H1 (cell line): ENCODE measurements around the gene NPR2. TPM values are rescaled to one million over a fixed set of nuclear protein-coding genes. Genes with fewer than 3 reads are reported as not detected.
A peak's percentile ranks its signal among the peaks of the same experiment; 100 is the strongest.

Source experiments
- CTCF ChIA-PET: fragments of 300-600 bp; sonication (Branson Sonifier 250); formaldehyde crosslinking; loops from one replicate; lab custom pipeline; 2021; ENCODE audit not compliant: partially characterized antibody; lab: Charles Lee
- POLR2A ChIA-PET: fragments of 300-600 bp; sonication (Branson Sonifier 250); formaldehyde crosslinking; loops from one replicate; lab custom pipeline; 2021; ENCODE audit warnings: inconsistent platforms; ENCODE audit not compliant: partially characterized antibody; lab: Charles Lee
- DNase-seq, 2 experiments: peaks; one replicate each; pipeline versions ENCODE4 v3.0.0 to v3.0.0-alpha.2; 2010 to 2022; ENCODE audit warnings: low spot score in 2 of 2, low read depth in 1 of 2, mixed read lengths in 1 of 2
- FAIRE-seq: peaks from 2 replicates; lab custom pipeline; 2011; peaks lifted over from hg19 to GRCh38; lab: Jason Lieb, UNC
- H2AFZ ChIP-seq: 2 replicates; pipeline ENCODE4 v1.8.1; 2012; ENCODE audit warnings: low read length, inconsistent platforms
- H2AK5ac ChIP-seq: 2 replicates; pipeline ENCODE4 v1.6.1; 2013; ENCODE audit warnings: low read depth, low read length
- H2BK120ac ChIP-seq: replicated peaks from 2 replicates; pipeline ENCODE3; 2013; ENCODE audit warnings: low read depth, low read length, inconsistent platforms
- H2BK12ac ChIP-seq: 2 replicates; pipeline ENCODE4 v1.6.1; 2013; ENCODE audit warnings: low read depth, low read length
- H2BK15ac ChIP-seq: 2 replicates; pipeline ENCODE4 v1.6.1; 2013; ENCODE audit warnings: low read length
- H2BK20ac ChIP-seq: 2 replicates; pipeline ENCODE4 v1.6.1; 2013; ENCODE audit warnings: low read length
- H2BK5ac ChIP-seq: 2 replicates; pipeline ENCODE4 v1.6.1; 2013; ENCODE audit warnings: low read depth, low read length
- H3K14ac ChIP-seq: 2 replicates; pipeline ENCODE4 v1.6.1; 2013; ENCODE audit warnings: inconsistent platforms; ENCODE audit not compliant: insufficient read length
- H3K18ac ChIP-seq: 2 replicates; pipeline ENCODE4 v1.6.1; 2013; ENCODE audit warnings: low read length; ENCODE audit errors: extremely low read depth
- H3K23ac ChIP-seq: 2 replicates; pipeline ENCODE4 v1.6.1; 2013; ENCODE audit warnings: inconsistent platforms; ENCODE audit not compliant: insufficient read length
- H3K23me2 ChIP-seq: 2 replicates; pipeline ENCODE4 v1.6.1; 2013; ENCODE audit warnings: low read depth, low read length
- H3K27ac ChIP-seq: 2 replicates; pipeline ENCODE4 v1.6.1; 2011; ENCODE audit warnings: low read depth, low read length, inconsistent platforms
- H3K27me3 ChIP-seq, 4 experiments: replicated peaks in 1 of 4; 1 replicate in 1 of 4; 2 replicates in 3 of 4; pipeline versions ENCODE4 v1.6.1 to v1.8.1; 2011 to 2013; ENCODE audit warnings: low read length in 3 of 4, mild to moderate bottlenecking in 3 of 4, inconsistent platforms in 2 of 4, mixed read lengths in 2 of 4, moderate library complexity in 1 of 4; ENCODE audit not compliant: control insufficient read depth in 3 of 4, insufficient read depth in 3 of 4; ENCODE audit errors: extremely low read depth in 1 of 4
- H3K36me3 ChIP-seq, 4 experiments: 2 replicates each; pipeline versions ENCODE4 v1.6.1 to v1.8.1; 2011 to 2013; ENCODE audit warnings: mild to moderate bottlenecking in 4 of 4, low read length in 3 of 4, moderate library complexity in 2 of 4, control low read depth in 1 of 4, inconsistent platforms in 1 of 4; ENCODE audit not compliant: insufficient read depth in 4 of 4, control insufficient read depth in 2 of 4
- H3K4ac ChIP-seq: replicated peaks from 2 replicates; pipeline ENCODE3; 2013; ENCODE audit warnings: low read length, low read depth, mixed read lengths, inconsistent platforms; ENCODE audit not compliant: insufficient read length
- H3K4me1 ChIP-seq, 4 experiments: replicated peaks in 1 of 4; 1 replicate in 1 of 4; 2 replicates in 3 of 4; pipeline versions ENCODE4 v1.6.1 to v1.8.1; 2011 to 2013; ENCODE audit warnings: low read length in 3 of 4, inconsistent platforms in 2 of 4, mixed read lengths in 1 of 4; ENCODE audit not compliant: insufficient read depth in 4 of 4, control insufficient read depth in 3 of 4
- H3K4me2 ChIP-seq, 2 experiments: 2 replicates each; pipeline versions ENCODE4 v1.6.1 to v1.8.1; 2011 to 2013; ENCODE audit warnings: low read depth in 2 of 2, low read length in 2 of 2, control low read depth in 1 of 2, inconsistent platforms in 1 of 2, mild to moderate bottlenecking in 1 of 2; ENCODE audit not compliant: insufficient read depth in 1 of 2
- H3K4me3 ChIP-seq, 4 experiments: fragments of 200-600, 300-600 bp in 1 of 4; sonication (generic), shearing (Covaris generic), sonication (Bioruptor Twin) in 1 of 4; 2 replicates each; pipeline versions ENCODE4 v1.5.1 to v1.8.1; 2011 to 2016; ENCODE audit warnings: low read length in 4 of 4, low read depth in 3 of 4, control low read depth in 2 of 4, inconsistent platforms in 2 of 4, mild to moderate bottlenecking in 2 of 4, mixed read lengths in 1 of 4, moderate library complexity in 1 of 4; ENCODE audit not compliant: insufficient read depth in 2 of 4; ENCODE audit errors: extremely low read depth in 1 of 4
- H3K56ac ChIP-seq: replicated peaks from 2 replicates; pipeline ENCODE3; 2013; ENCODE audit warnings: low read depth, mild to moderate bottlenecking, mixed read lengths, low read length, inconsistent platforms; ENCODE audit not compliant: insufficient read length
- H3K79me1 ChIP-seq: 2 replicates; pipeline ENCODE4 v1.6.1; 2013; ENCODE audit warnings: low read depth, low read length, control low read depth
- H3K79me2 ChIP-seq, 2 experiments: 2 replicates each; pipeline versions ENCODE4 v1.6.1 to v1.8.1; 2012 to 2013; ENCODE audit warnings: low read length in 2 of 2, mild to moderate bottlenecking in 2 of 2, inconsistent platforms in 1 of 2; ENCODE audit not compliant: insufficient read depth in 2 of 2, control insufficient read depth in 1 of 2
- H3K9ac ChIP-seq, 4 experiments: replicated peaks in 1 of 4; 1 replicate in 1 of 4; 2 replicates in 3 of 4; pipeline versions ENCODE4 v1.6.1 to v1.8.1; 2011 to 2013; ENCODE audit warnings: low read depth in 3 of 4, low read length in 3 of 4, control low read depth in 2 of 4, mild to moderate bottlenecking in 2 of 4, moderate library complexity in 2 of 4, inconsistent platforms in 1 of 4; ENCODE audit errors: extremely low read depth in 1 of 4
- H3K9me3 ChIP-seq, 2 experiments: 2 replicates each; pipeline versions ENCODE4 v1.6.1 to v1.8.1; 2012 to 2013; ENCODE audit warnings: mild to moderate bottlenecking in 2 of 2, moderate library complexity in 2 of 2, control low read depth in 1 of 2, inconsistent platforms in 1 of 2, low read depth in 1 of 2, low read length in 1 of 2, mixed read lengths in 1 of 2; ENCODE audit not compliant: insufficient read depth in 2 of 2
- H4K20me1 ChIP-seq, 2 experiments: replicated peaks in 1 of 2; 2 replicates each; pipeline versions ENCODE3 to v1.8.1; 2011 to 2013; ENCODE audit warnings: inconsistent platforms in 2 of 2, low read length in 2 of 2, mild to moderate bottlenecking in 1 of 2; ENCODE audit not compliant: insufficient read depth in 2 of 2, control insufficient read depth in 1 of 2
- H4K5ac ChIP-seq: 2 replicates; pipeline ENCODE4 v1.6.1; 2013; ENCODE audit warnings: low read length, low read depth, mixed read lengths, inconsistent platforms; ENCODE audit not compliant: insufficient read length
- H4K8ac ChIP-seq: 2 replicates; pipeline ENCODE4 v1.8.0; 2013; ENCODE audit warnings: mild to moderate bottlenecking, moderate library complexity, low read length, inconsistent platforms; ENCODE audit not compliant: insufficient read depth; ENCODE audit errors: extremely low read depth
- H4K91ac ChIP-seq: replicated peaks from 2 replicates; pipeline ENCODE3; 2013; ENCODE audit warnings: low read length, mixed read lengths, inconsistent platforms; ENCODE audit not compliant: insufficient read length
- CTCF ChIP-seq, 3 experiments: IDR thresholded peaks; 1 replicate in 2 of 3; 2 replicates in 1 of 3; pipeline versions ENCODE4 v1.5.1 to v1.6.1; 2011; ENCODE audit warnings: low read length in 3 of 3, mild to moderate bottlenecking in 3 of 3, inconsistent platforms in 2 of 3, low read depth in 1 of 3, moderate library complexity in 1 of 3; ENCODE audit not compliant: insufficient read depth in 1 of 3; ENCODE audit errors: control extremely low read depth in 1 of 3
- E2F6 ChIP-seq: IDR thresholded peaks from 2 replicates; pipeline ENCODE4 v1.6.1; 2012; ENCODE audit warnings: inconsistent platforms
- EGR1 ChIP-seq: IDR thresholded peaks from 2 replicates; pipeline ENCODE4 v1.6.1; 2011; ENCODE audit warnings: low read depth, low read length, borderline replicate concordance
- KDM4A ChIP-seq: IDR thresholded peaks from one replicate; pipeline ENCODE4 v1.7.1; 2012; ENCODE audit warnings: low read depth, mild to moderate bottlenecking, moderate library complexity, low read length, inconsistent platforms; ENCODE audit not compliant: severe bottlenecking
- RAD21 ChIP-seq, 2 experiments: IDR thresholded peaks in 1 of 2; conservative IDR thresholded peaks in 1 of 2; 2 replicates each; pipeline ENCODE4 v1.6.1; 2011; ENCODE audit warnings: low read depth in 2 of 2, low read length in 2 of 2, improper control_type of control experiment in 1 of 2, inconsistent platforms in 1 of 2, mild to moderate bottlenecking in 1 of 2, moderate library complexity in 1 of 2
- TBP ChIP-seq: IDR thresholded peaks from 2 replicates; pipeline ENCODE4 v1.6.1; 2011; ENCODE audit warnings: low read depth, low read length, improper control_type of control experiment
- TEAD4 ChIP-seq: IDR thresholded peaks from 2 replicates; pipeline ENCODE4 v1.6.1; 2012; ENCODE audit warnings: low read depth, low read length, inconsistent platforms, mixed read lengths
- WGBS, 2 experiments: shearing (Covaris generic) in 1 of 2; methylation state at CpG; one replicate each; pipeline versions ENCODE4 v1.1.6 to v1.1.7; 2013 to 2015; ENCODE audit warnings: low lambda C conversion rate in 2 of 2, mixed read lengths in 2 of 2, inconsistent platforms in 1 of 2, low coverage in 1 of 2, missing lambda C conversion rate in 1 of 2; ENCODE audit not compliant: insufficient replicate concordance in 2 of 2, insufficient coverage in 1 of 2, insufficient read length in 1 of 2; ENCODE audit errors: extremely low coverage in 1 of 2, missing lambda C conversion rate in 1 of 2; 5-methylcytosine and 5-hydroxymethylcytosine counted together
- polyA plus RNA-seq, 7 experiments: library from polyadenylated mRNA; depleted of rRNA in 3 of 7; stranded (reverse) in 5 of 7; unstranded in 2 of 7; fragments of >200 nt in 5 of 7; fragments of 200-250 nt in 2 of 7; gene quantifications; 1 replicate in 5 of 7; 2 replicates in 1 of 7; 4 replicates in 1 of 7; pipeline versions ENCODE4 v1.2.1 to v1.2.3, GENCODE V29; 2011 to 2013; ENCODE audit warnings: missing spikeins in 2 of 7, mixed read lengths in 2 of 7
- total RNA-seq: library from RNA; stranded (reverse); fragmentation: NEBNext Ultra II Directional; extraction: Animal tissue kit (Norgen Biotek cat#: 25700); gene quantifications from 2 replicates; pipeline ENCODE4 v1.2.1, GENCODE V29; 2021
- TF ChIP-seq, protein P1 (sequence below): IDR thresholded peaks from 2 replicates; pipeline ENCODE4 v1.6.1; 2012; ENCODE audit warnings: low read length, inconsistent platforms

The NPR2 gene
- total and polyA plus RNA-seq, 2 of the 8 experiments (the other 6 are each of a cell fraction or from before 2014, with no cell fraction given) = 11.0 to 17.0 TPM

DNA sequence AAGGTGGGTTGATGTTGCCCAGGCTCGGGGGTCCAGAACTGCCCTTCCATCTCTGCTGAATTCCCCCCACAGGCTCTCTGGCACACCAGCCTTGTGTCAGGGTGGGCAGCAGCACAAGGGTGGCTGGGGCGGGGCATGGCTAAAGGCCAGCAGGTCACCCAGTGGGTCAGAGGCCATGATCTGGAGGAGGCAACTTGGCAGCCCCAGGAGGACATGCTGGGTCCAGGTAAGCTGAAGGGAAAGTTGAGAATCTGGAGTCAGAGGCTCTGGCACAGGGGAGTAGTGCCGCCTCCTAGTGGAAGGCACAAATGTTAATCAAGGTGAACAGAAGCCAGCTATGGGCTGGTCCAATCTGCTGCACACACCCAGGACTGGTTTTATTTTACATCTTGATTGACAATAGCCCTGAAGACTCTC, 43.8 kb downstream of the NPR2 start:
- Histone ChIP-seq H3K14ac (no peak overlapping the region), H3K4ac (no peak overlapping the region), H3K9ac (no peak overlapping the region), H4K20me1 (no peaks in the 10 kb centered on the region), H3K23ac (no peak overlapping the region), H3K79me1 (no peaks in the 10 kb centered on the region), H2BK120ac (no peak overlapping the region), H3K56ac (no peak overlapping the region), H4K91ac (no peak overlapping the region), H4K8ac (no peak overlapping the region), H2AFZ (no peak overlapping the region), H3K4me1 (no peaks in the 10 kb centered on the region; a peak in 2 of 7 replicates), H3K4me3 (no peak overlapping the region), H2BK12ac (no peak overlapping the region), H2AK5ac (no peak overlapping the region), H3K79me2 (no peaks in the 10 kb centered on the region), H2BK15ac (no peak overlapping the region), H4K5ac (no peak overlapping the region), H3K36me3 (no peaks in the 10 kb centered on the region), H2BK5ac (no peak overlapping the region), H3K27ac (no peak overlapping the region), H3K23me2 (no peaks in the 10 kb centered on the region), H3K27me3 (no peaks in the 10 kb centered on the region; a peak in 1 of 7 replicates), H3K18ac (no peak overlapping the region), H2BK20ac (no peak overlapping the region), H3K4me2 (no peak overlapping the region), H3K9me3 (no peaks in the 10 kb centered on the region)
- 69% methylated on average over 3 of the region's 3 CpGs; no CpG with 5 or more reads in 1 of the 2 experiments for WGBS, 2 experiments
- ChIA-PET CTCF (interaction anchor here (0.7 to 16.5 kb wide), 34 partner anchors 10 to 205 kb away, joined by 3 to 172 read pairs (median 4); partner anchors contain the start of genes CREB3, FAM221B, HINT2 and NPR2), POLR2A (interaction anchor here (0.9 to 3.2 kb wide), 5 partner anchors 11 to 174 kb away, joined by 3 to 18 read pairs (median 3); partner anchors contain the start of genes CREB3 and TLN1)
- FAIRE-seq (peak; percentile 45), DNase-seq (no peak)
- TF ChIP-seq TEAD4 = no peak
- TF ChIP-seq RAD21 (IDR thresholded peaks at IDR 0.05 in 1 of 2, conservative IDR thresholded peaks at IDR 0.05 in 1 of 2; ENCODE audit: low read depth in 2 of 2, low read length in 2 of 2) = peak; percentile 50 to 66
- TF ChIP-seq, protein P1, sequence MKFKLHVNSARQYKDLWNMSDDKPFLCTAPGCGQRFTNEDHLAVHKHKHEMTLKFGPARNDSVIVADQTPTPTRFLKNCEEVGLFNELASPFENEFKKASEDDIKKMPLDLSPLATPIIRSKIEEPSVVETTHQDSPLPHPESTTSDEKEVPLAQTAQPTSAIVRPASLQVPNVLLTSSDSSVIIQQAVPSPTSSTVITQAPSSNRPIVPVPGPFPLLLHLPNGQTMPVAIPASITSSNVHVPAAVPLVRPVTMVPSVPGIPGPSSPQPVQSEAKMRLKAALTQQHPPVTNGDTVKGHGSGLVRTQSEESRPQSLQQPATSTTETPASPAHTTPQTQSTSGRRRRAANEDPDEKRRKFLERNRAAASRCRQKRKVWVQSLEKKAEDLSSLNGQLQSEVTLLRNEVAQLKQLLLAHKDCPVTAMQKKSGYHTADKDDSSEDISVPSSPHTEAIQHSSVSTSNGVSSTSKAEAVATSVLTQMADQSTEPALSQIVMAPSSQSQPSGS = no peak
- no peak for TF ChIP-seq EGR1
- no peak for TF ChIP-seq TBP
- TF ChIP-seq KDM4A = no peak
- peak; percentile 55 to 82 (median 72) for TF ChIP-seq CTCF (IDR thresholded peaks at IDR 0.05; ENCODE audit: control extremely low read depth in 1 of 3, insufficient read depth in 1 of 3, low read depth in 1 of 3, low read length in 3 of 3)
- no peak for TF ChIP-seq E2F6
